Skeletal muscle satellite cell (primary cell): Measurements from ENCODE around the gene ADGRL3.

Experiments
- H3K27me3 ChIP-seq: 2 replicates; pipeline ENCODE4 v1.7.0; 2013; ENCODE audit warnings: low read length; ENCODE audit not compliant: control insufficient read depth, insufficient read depth
- H3K36me3 ChIP-seq: 2 replicates; pipeline ENCODE4 v1.7.0; 2013; ENCODE audit warnings: mild to moderate bottlenecking, control low read depth, low read length; ENCODE audit not compliant: insufficient read depth
- H3K4me1 ChIP-seq: 2 replicates; pipeline ENCODE4 v1.7.0; 2013; ENCODE audit warnings: low read length; ENCODE audit not compliant: control insufficient read depth, insufficient read depth
- H3K4me2 ChIP-seq: 2 replicates; pipeline ENCODE4 v1.7.0; 2013; ENCODE audit warnings: mild to moderate bottlenecking, low read length
- H3K4me3 ChIP-seq: 2 replicates; pipeline ENCODE4 v1.7.0; 2013; ENCODE audit warnings: low read length
- H3K9ac ChIP-seq: 2 replicates; pipeline ENCODE4 v1.7.0; 2013; ENCODE audit warnings: mild to moderate bottlenecking, low read depth, low read length, moderate library complexity
- H3K9me3 ChIP-seq: replicated peaks from 2 replicates; pipeline ENCODE4 v1.7.0; 2013; ENCODE audit warnings: mild to moderate bottlenecking, control low read depth, low read length

Gene ADGRL3

GRCh38 chr4:61532336-61533000 lies 332.3 kb downstream of the ADGRL3 start:
- Histone ChIP-seq H3K27me3 (no peaks in the 10 kb centered on the region), H3K9ac (no peak overlapping the region), H3K36me3 (no peaks in the 10 kb centered on the region), H3K4me2 (no peak overlapping the region), H3K4me1 (no peaks in the 10 kb centered on the region), H3K4me3 (no peak overlapping the region), H3K9me3 (no peaks in the 10 kb centered on the region)

DNA sequence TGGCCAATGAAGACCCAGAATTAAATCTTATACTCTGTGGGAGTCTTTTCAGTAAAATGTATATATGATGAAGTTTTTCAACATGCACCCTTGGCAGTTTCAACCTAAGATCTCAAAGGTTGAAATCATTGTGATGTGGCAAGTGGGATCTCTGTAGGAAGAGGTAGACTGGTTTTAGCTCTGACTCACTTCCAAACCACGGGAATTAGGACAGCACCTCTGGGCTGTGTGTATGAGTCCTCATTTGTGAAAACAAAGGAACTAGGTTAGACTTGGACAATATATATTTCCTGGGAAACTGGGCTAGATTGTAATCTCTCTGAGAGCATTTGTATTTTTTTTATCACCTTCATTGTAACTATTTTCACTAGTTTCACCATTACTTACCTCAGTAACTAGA lies 333.0 kb downstream of the ADGRL3 start:
- H3K9me3 ChIP-seq: no peaks in the 10 kb centered on the region
- no peak overlapping the region for H3K9ac ChIP-seq
- no peaks in the 10 kb centered on the region for H3K36me3 ChIP-seq
- no peak overlapping the region for H3K4me3 ChIP-seq
- no peaks in the 10 kb centered on the region for H3K27me3 ChIP-seq
- H3K4me1 ChIP-seq: no peaks in the 10 kb centered on the region
- no peak overlapping the region for H3K4me2 ChIP-seq

GRCh38 chr4:61540944-61541343 lies 340.8 kb downstream of the ADGRL3 start:
- Histone ChIP-seq H3K4me2 (no peak overlapping the region), H3K4me3 (no peak overlapping the region), H3K4me1 (no peaks in the 10 kb centered on the region), H3K9ac (no peak overlapping the region), H3K9me3 (no peaks in the 10 kb centered on the region), H3K36me3 (no peaks in the 10 kb centered on the region), H3K27me3 (no peaks in the 10 kb centered on the region)

DNA sequence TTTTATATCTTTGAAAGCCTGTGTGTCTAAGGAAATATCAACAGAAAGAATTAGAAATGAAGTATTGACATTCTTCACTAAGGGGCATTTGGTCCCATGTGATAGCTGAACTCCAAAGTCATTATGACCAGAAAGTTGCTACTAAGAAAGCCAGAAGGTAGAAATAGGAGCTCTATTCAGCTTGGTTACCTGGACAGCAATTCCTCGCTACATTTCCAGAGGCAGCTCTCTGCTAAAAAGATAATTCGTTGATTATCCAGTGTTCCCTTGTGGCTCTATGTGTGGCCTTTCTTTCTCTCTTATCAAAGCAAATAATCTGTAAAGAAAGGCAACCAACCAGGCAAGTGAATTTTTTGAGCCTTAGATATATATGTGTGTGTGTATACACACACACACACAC lies 341.3 kb downstream of the ADGRL3 start:
- H3K4me2 ChIP-seq: no peak overlapping the region
- no peaks in the 10 kb centered on the region for H3K36me3 ChIP-seq
- H3K9ac ChIP-seq: no peak overlapping the region
- H3K27me3 ChIP-seq: no peaks in the 10 kb centered on the region
- no peak overlapping the region for H3K4me3 ChIP-seq
- no peaks in the 10 kb centered on the region for H3K4me1 ChIP-seq
- H3K9me3 ChIP-seq: no peaks in the 10 kb centered on the region

DNA sequence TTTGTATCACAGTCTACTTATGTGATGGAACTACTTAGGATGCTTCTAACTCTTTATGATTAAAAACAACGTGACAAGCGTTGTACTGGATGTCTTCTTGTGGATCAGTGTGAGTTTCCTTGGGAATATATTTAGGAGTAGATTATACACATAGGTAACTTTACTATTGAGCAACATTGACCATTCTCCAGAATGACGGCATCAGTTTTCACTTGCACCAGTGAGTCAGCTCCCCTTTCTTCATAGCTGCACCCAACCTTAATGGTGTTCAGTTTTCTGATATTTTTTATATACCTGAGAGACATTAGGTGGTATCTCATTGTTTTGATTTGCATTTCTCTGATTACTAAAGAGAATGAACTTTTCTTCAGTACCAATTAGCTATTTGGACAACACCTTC lies 343.9 kb downstream of the ADGRL3 start:
- Histone ChIP-seq H3K36me3 (no peaks in the 10 kb centered on the region), H3K4me1 (no peaks in the 10 kb centered on the region), H3K9me3 (no peaks in the 10 kb centered on the region), H3K27me3 (no peaks in the 10 kb centered on the region), H3K4me3 (no peak overlapping the region), H3K4me2 (no peak overlapping the region), H3K9ac (no peak overlapping the region)

- Histone ChIP-seq H3K4me2 (no peak overlapping the region), H3K36me3 (no peaks in the 10 kb centered on the region), H3K9ac (no peak overlapping the region), H3K4me3 (no peak overlapping the region), H3K9me3 (no peaks in the 10 kb centered on the region), H3K27me3 (no peaks in the 10 kb centered on the region), H3K4me1 (no peaks in the 10 kb centered on the region)
Observed at GRCh38 chr4:61545902-61546480, 345.9 kb downstream of the ADGRL3 start.

DNA sequence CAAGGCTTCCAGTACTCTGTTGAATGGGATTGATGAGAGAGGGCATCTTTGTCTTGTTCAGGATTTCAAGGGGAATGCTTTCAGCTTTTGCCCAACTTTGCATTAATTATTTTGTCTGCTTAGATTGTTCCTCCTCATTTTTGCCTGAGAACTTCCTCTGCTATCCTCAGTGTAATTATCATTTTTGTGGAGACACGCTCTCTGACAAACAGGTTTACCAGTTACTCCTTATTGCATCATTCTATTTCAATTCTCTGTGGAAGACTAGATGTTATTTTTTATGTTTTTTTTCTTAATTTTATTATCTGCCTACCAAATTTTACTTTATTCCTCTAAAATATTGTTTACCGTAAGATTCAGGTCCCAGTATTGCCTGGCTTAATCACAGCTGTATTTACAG lies 349.2 kb downstream of the ADGRL3 start:
- Histone ChIP-seq H3K4me3 (no peak overlapping the region), H3K9me3 (no peaks in the 10 kb centered on the region), H3K4me1 (no peaks in the 10 kb centered on the region), H3K9ac (no peak overlapping the region), H3K36me3 (no peaks in the 10 kb centered on the region), H3K27me3 (no peaks in the 10 kb centered on the region), H3K4me2 (no peak overlapping the region)

DNA sequence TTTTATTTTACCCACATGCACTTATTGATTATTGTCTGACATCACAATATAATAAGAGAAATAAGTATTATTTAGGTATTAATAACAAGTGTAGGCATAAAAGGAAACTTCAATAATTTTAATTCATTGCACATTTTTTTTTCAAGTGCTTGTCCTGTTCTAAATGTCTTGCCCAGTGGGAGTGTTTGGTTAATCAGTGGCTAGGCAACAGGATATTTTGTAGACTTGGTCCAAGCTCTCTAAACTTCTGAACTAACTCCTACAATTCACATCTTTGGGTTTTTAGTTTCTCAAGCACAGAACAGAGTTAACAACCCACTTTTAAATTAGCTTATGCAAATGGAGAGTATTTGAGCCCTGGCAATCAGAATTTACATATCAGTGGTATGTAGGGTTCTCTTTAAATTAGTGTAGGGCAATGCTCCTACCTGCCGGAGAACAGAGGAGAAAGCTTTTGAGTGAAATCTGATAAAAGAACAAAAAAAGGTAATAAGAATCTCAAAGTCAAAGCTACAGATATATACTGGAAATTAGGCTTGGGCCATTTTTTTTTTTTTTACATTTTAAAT lies 353.5 kb downstream of the ADGRL3 start:
- Histone ChIP-seq H3K36me3 (no peaks in the 10 kb centered on the region), H3K4me3 (no peak overlapping the region), H3K4me1 (no peaks in the 10 kb centered on the region), H3K4me2 (no peak overlapping the region), H3K9me3 (no peaks in the 10 kb centered on the region), H3K27me3 (no peaks in the 10 kb centered on the region), H3K9ac (no peak overlapping the region)

DNA sequence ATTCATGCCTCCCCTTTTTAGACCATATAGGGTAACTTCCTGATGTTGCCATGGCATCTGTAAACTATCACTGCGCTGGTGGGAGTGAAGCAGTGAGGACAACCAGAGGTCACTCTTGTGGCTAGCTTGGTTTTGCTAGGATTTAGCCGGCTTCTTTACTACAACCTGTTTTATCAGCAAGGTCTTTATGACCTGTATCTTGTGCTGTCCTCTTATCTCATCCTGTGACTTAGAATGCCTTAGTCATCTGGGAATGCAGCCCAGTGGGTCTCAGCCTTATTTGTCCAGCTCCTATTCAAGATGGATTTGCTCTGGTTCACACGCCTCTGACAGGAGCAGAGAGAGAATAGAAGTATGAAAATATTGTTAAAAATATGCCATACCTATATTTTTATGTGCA lies 355.7 kb downstream of the ADGRL3 start:
- Histone ChIP-seq H3K4me1 (no peaks in the 10 kb centered on the region), H3K9me3 (no peaks in the 10 kb centered on the region), H3K36me3 (no peaks in the 10 kb centered on the region), H3K4me2 (no peak overlapping the region), H3K9ac (no peak overlapping the region), H3K27me3 (no peaks in the 10 kb centered on the region), H3K4me3 (no peak overlapping the region)

DNA sequence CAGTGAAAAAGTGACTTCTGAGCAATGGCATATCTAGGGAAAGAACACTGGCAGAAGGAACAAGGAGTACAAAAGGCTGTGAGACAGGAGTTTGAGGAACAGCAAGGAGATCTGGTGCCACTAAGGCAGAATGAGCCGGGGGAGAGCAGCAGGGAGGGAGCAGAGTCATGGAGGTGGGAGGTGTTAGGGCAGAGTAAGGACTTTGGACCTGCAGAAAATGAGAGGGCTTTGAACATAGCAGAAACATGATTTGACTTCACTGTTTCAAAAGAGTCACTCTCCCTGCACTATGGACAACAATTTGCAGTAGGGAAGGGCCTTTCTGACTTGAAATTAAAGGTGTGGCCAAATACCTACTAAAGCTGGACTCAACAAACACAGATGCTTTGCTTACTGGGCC lies 356.2 kb downstream of the ADGRL3 start:
- Histone ChIP-seq H3K9ac (no peak overlapping the region), H3K36me3 (no peaks in the 10 kb centered on the region), H3K9me3 (no peaks in the 10 kb centered on the region), H3K4me3 (no peak overlapping the region), H3K4me1 (no peaks in the 10 kb centered on the region), H3K27me3 (no peaks in the 10 kb centered on the region), H3K4me2 (no peak overlapping the region)

- no peaks in the 10 kb centered on the region for H3K9me3 ChIP-seq
- H3K36me3 ChIP-seq: no peaks in the 10 kb centered on the region
- H3K4me2 ChIP-seq: no peak overlapping the region
- no peaks in the 10 kb centered on the region for H3K4me1 ChIP-seq
- H3K27me3 ChIP-seq: no peaks in the 10 kb centered on the region
- no peak overlapping the region for H3K9ac ChIP-seq
- no peak overlapping the region for H3K4me3 ChIP-seq
Observed at GRCh38 chr4:61559396-61559795, 359.3 kb downstream of the ADGRL3 start.

- Histone ChIP-seq H3K27me3 (no peaks in the 10 kb centered on the region), H3K9me3 (no peaks in the 10 kb centered on the region), H3K4me2 (no peak overlapping the region), H3K36me3 (no peaks in the 10 kb centered on the region), H3K4me3 (no peak overlapping the region), H3K4me1 (no peaks in the 10 kb centered on the region), H3K9ac (no peak overlapping the region)
Observed at GRCh38 chr4:61561028-61561427, 360.9 kb downstream of the ADGRL3 start.
